Measurements from ENCODE around the gene SLIT1. TPM values are rescaled to one million over a fixed set of nuclear protein-coding genes. Genes with fewer than 3 reads are reported as not detected.

Gene SLIT1
- total and polyA plus RNA-seq, 2 donors (not counting 1 experiment from before 2014, with no cell fraction given), result 0.15 to 0.49 TPM

GRCh38 chr10:97129666-97130065 lies 56.1 kb downstream of the SLIT1 start:
- CTCF ChIA-PET, result no interaction called here
- TF ChIP-seq, protein P1, sequence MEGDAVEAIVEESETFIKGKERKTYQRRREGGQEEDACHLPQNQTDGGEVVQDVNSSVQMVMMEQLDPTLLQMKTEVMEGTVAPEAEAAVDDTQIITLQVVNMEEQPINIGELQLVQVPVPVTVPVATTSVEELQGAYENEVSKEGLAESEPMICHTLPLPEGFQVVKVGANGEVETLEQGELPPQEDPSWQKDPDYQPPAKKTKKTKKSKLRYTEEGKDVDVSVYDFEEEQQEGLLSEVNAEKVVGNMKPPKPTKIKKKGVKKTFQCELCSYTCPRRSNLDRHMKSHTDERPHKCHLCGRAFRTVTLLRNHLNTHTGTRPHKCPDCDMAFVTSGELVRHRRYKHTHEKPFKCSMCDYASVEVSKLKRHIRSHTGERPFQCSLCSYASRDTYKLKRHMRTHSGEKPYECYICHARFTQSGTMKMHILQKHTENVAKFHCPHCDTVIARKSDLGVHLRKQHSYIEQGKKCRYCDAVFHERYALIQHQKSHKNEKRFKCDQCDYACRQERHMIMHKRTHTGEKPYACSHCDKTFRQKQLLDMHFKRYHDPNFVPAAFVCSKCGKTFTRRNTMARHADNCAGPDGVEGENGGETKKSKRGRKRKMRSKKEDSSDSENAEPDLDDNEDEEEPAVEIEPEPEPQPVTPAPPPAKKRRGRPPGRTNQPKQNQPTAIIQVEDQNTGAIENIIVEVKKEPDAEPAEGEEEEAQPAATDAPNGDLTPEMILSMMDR (IDR thresholded peaks at IDR 0.05), result no peak
- no peak for TF ChIP-seq EZH2 (IDR thresholded peaks at IDR 0.05; ENCODE audit: borderline replicate concordance, insufficient read depth, low read depth, low read length, poor library complexity, severe bottlenecking)
- H3K27ac Mint-ChIP-seq, result no peak overlapping the region

DNA sequence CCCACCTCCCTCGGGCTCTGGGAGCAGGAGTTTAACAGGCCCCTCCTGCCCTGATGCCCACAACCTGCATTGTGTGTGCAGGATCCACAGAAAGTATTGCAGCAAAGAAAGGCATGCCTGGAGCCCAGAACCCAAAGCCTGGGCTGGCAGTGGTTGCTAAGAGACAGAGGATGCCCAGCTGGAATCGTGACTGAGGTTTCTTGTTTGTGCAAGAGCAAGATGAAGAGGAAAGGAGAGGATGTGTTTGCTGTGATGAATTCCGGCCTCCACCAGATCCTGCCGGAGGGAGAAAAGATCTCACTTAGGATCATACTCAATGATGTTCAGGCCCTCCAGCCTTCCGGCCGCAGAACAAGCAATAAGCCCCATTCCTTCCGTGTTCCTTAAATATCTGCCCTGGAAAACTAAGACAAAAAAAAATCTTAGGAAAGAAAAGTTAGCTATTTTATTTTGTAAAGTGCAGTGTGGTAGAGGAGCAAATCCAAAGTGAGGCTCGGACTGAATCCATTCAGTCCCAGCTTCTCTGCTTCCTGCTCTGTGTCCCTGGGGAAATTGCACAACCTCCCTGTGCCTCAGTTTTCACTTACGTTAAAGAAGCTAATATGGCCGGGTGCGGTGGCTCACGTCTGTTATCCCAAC lies 57.1 kb downstream of the SLIT1 start:
- no peaks in the 10 kb centered on the region for H3K9me3 ChIP-seq (ENCODE audit: control extremely low read depth in 1 of 3, control insufficient read depth in 2 of 3, insufficient read depth in 1 of 3, low read length in 2 of 3)
- POLR2A ChIA-PET, result no interaction called here
- H3K4me1 ChIP-seq (ENCODE audit: control insufficient read depth in 2 of 2, insufficient read depth in 2 of 2, low read length in 2 of 2), result no peaks in the 10 kb centered on the region
- H3K9me3 Mint-ChIP-seq (ENCODE audit: insufficient read depth), result no peaks in the 10 kb centered on the region
- ATAC-seq (ENCODE audit: low read depth) (no peak), DNase-seq (no peak)
- H3K4me3 ChIP-seq (ENCODE audit: control extremely low read depth in 1 of 5, extremely low read depth in 1 of 5, insufficient read depth in 1 of 5, low read depth in 2 of 5, low read length in 4 of 5), result no peak overlapping the region
- H3K27me3 ChIP-seq (replicated peaks in 1 of 4; ENCODE audit: control extremely low read depth in 1 of 4, control insufficient read depth in 3 of 4, insufficient read depth in 4 of 4, low read length in 3 of 4), result peaks cover 0 to 11% (median 0%) of the 10 kb centered on the region in 4 experiments
- no peak overlapping the region for H3K4me3 Mint-ChIP-seq
- no peak overlapping the region for H3K4me2 ChIP-seq (replicated peaks; ENCODE audit: low read depth, low read length, poor library complexity, severe bottlenecking)
- H4K20me1 ChIP-seq (ENCODE audit: control insufficient read depth, insufficient read depth, low read length, poor library complexity, severe bottlenecking), result no peaks in the 10 kb centered on the region
- no peak overlapping the region for H2AFZ ChIP-seq (ENCODE audit: insufficient read depth, low read depth, low read length, poor library complexity, severe bottlenecking)
- no peaks in the 10 kb centered on the region for H3K79me2 ChIP-seq (ENCODE audit: control insufficient read depth, insufficient read depth, low read length)
- CTCF ChIA-PET, result interaction anchor here (0.7 kb wide), 1 partner anchor 700 kb away, joined by 3 read pairs; no protein-coding TSS in a partner anchor
- H3K27me3 Mint-ChIP-seq, result peaks cover 22% of the 10 kb centered on the region
- no peak overlapping the region for H3K27ac Mint-ChIP-seq
- H3K36me3 ChIP-seq (replicated peaks in 1 of 2; ENCODE audit: control extremely low read depth in 1 of 2, control insufficient read depth in 1 of 2, extremely low read depth in 1 of 2, insufficient read depth in 2 of 2, low read length in 1 of 2), result no peaks in the 10 kb centered on the region
- TF ChIP-seq EZH2 (IDR thresholded peaks at IDR 0.05; ENCODE audit: borderline replicate concordance, insufficient read depth, low read depth, low read length, poor library complexity, severe bottlenecking), result no peak
- TF ChIP-seq, protein P1 (IDR thresholded peaks at IDR 0.05), result no peak
- H3K9ac ChIP-seq (ENCODE audit: low read length), result no peak overlapping the region
- 85% methylated on average over 7 of the region's 12 CpGs for whole genome bisulfite sequencing (ENCODE audit: insufficient coverage)
- H3K27ac ChIP-seq (ENCODE audit: low read length in 2 of 2), result no peak overlapping the region
- no peaks in the 10 kb centered on the region for H3K4me1 Mint-ChIP-seq
- intact Hi-C loops (cut with micrococcal nuclease), result no loop called here

More at GRCh38 chr10:97129666-97130065, 56.1 kb downstream of the SLIT1 start:
- Histone ChIP-seq H3K27ac (ENCODE audit: low read length in 2 of 2) (no peak overlapping the region), H3K9me3 (ENCODE audit: control extremely low read depth in 1 of 3, control insufficient read depth in 2 of 3, insufficient read depth in 1 of 3, low read length in 2 of 3) (no peaks in the 10 kb centered on the region), H3K4me1 (ENCODE audit: control insufficient read depth in 2 of 2, insufficient read depth in 2 of 2, low read length in 2 of 2) (no peaks in the 10 kb centered on the region), H3K4me2 (replicated peaks; ENCODE audit: low read depth, low read length, poor library complexity, severe bottlenecking) (no peak overlapping the region), H2AFZ (ENCODE audit: insufficient read depth, low read depth, low read length, poor library complexity, severe bottlenecking) (no peak overlapping the region), H3K36me3 (replicated peaks in 1 of 2; ENCODE audit: control extremely low read depth in 1 of 2, control insufficient read depth in 1 of 2, extremely low read depth in 1 of 2, insufficient read depth in 2 of 2, low read length in 1 of 2) (no peaks in the 10 kb centered on the region), H4K20me1 (ENCODE audit: control insufficient read depth, insufficient read depth, low read length, poor library complexity, severe bottlenecking) (no peaks in the 10 kb centered on the region), H3K79me2 (ENCODE audit: control insufficient read depth, insufficient read depth, low read length) (no peaks in the 10 kb centered on the region), H3K27me3 (replicated peaks in 1 of 4; ENCODE audit: control extremely low read depth in 1 of 4, control insufficient read depth in 3 of 4, insufficient read depth in 4 of 4, low read length in 3 of 4) (peaks cover 0 to 9% (median 0%) of the 10 kb centered on the region in 4 experiments), H3K4me3 (ENCODE audit: control extremely low read depth in 1 of 5, extremely low read depth in 1 of 5, insufficient read depth in 1 of 5, low read depth in 2 of 5, low read length in 4 of 5) (no peak overlapping the region), H3K9ac (ENCODE audit: low read length) (no peak overlapping the region)
- WGBS (ENCODE audit: insufficient coverage), result 30% methylated on average over 8 of the region's 11 CpGs
- no peak for DNase-seq
- Mint-ChIP-seq H3K4me1 (no peaks in the 10 kb centered on the region), H3K9me3 (ENCODE audit: insufficient read depth) (no peaks in the 10 kb centered on the region), H3K4me3 (no peak overlapping the region), H3K27me3 (peaks cover 20% of the 10 kb centered on the region)
- POLR2A ChIA-PET, result no interaction called here
- intact Hi-C loops (cut with micrococcal nuclease), result no loop called here
- no peak for ATAC-seq (ENCODE audit: low read depth)
